Spleen (tissue), 7 donors: ENCODE data around the gene RNASEH2C.

Experiments
- CTCF ChIP-seq, 11 experiments: fragments of 200-600 bp in 7 of 11; fragments of 450-650 bp in 4 of 11; sonication (generic) in 4 of 11; IDR thresholded peaks in 8 of 11; conservative IDR thresholded peaks in 3 of 11; 1 replicate in 7 of 11; 2 replicates in 4 of 11; pipeline versions ENCODE4 v1.4.0 to v1.8.0; 2016 to 2021; ENCODE audit warnings: antibody characterized with exemption in 11 of 11, inconsistent platforms in 4 of 11, mild to moderate bottlenecking in 1 of 11
- POLR2A ChIP-seq, 3 donors: fragments of 450-650 bp; IDR thresholded peaks; one replicate each; pipeline ENCODE4 v1.5.1; 2017; ENCODE audit warnings: antibody characterized with exemption in 3 of 3, mild to moderate bottlenecking in 1 of 3
- POLR2AphosphoS5 ChIP-seq, 3 donors: sonication (generic); formaldehyde crosslinking; IDR thresholded peaks; one replicate each; pipeline ENCODE4 v1.5.1; 2017; ENCODE audit warnings: antibody characterized with exemption in 3 of 3
- donor health status: DM: no; HTN: no; CAD: no; lungs with moderate emphysema.
- donor health status: DM: no; HTN: no; CAD: no.
- donor health status: DM: no; HTN: no; CAD: no.

- TF ChIP-seq CTCF (IDR thresholded peaks at IDR 0.05 in 8 of 11, conservative IDR thresholded peaks at IDR 0.05 in 3 of 11) (no peak), POLR2A (IDR thresholded peaks at IDR 0.05) (no peak), POLR2AphosphoS5 (IDR thresholded peaks at IDR 0.05) (no peak)
Observed at GRCh38 chr11:65672180-65672860, 48.3 kb downstream of the RNASEH2C start.
